K562 (cell line): ENCODE measurements around the gene DST.

Experiments
- ARNT ChIP-seq, 2 experiments: fragments of 450-650 bp; IDR thresholded peaks; 2 replicates each; pipeline ENCODE4 v1.6.1; 2016; ENCODE audit warnings: mild to moderate bottlenecking in 1 of 2
- CBFB ChIP-seq: sonication (generic); formaldehyde crosslinking; IDR thresholded peaks from 2 replicates; pipeline ENCODE4 v1.4.0; 2020; ENCODE audit warnings: mild to moderate bottlenecking, missing genetic modification reagents
- CREB1 ChIP-seq, 2 experiments: sonication (generic) in 1 of 2; formaldehyde crosslinking in 1 of 2; IDR thresholded peaks; 2 replicates each; pipeline versions ENCODE4 v1.6.1 to v1.8.0; 2012 to 2022; ENCODE audit warnings: inconsistent platforms in 1 of 2, mild to moderate bottlenecking in 1 of 2, missing genetic modification reagents in 1 of 2, moderate library complexity in 1 of 2
- CTCF ChIP-seq, 3 experiments: IDR thresholded peaks in 2 of 3; conservative IDR thresholded peaks in 1 of 3; 2 replicates each; pipeline ENCODE4 v1.5.1; 2011 to 2012; ENCODE audit warnings: low read length in 3 of 3, mild to moderate bottlenecking in 3 of 3, control low read depth in 2 of 3, improper control_type of control experiment in 1 of 3, inconsistent platforms in 1 of 3, low read depth in 1 of 3, mixed read lengths in 1 of 3, moderate library complexity in 1 of 3; ENCODE audit not compliant: insufficient read depth in 2 of 3
- E2F1 ChIP-seq: sonication (generic); formaldehyde crosslinking; IDR thresholded peaks from 2 replicates; pipeline ENCODE4 v1.8.1; 2023; ENCODE audit warnings: mild to moderate bottlenecking, missing genetic modification reagents, moderate library complexity
- EWSR1 ChIP-seq: fragments of 450-650 bp; IDR thresholded peaks from 2 replicates; pipeline ENCODE4 v1.6.1; 2018; ENCODE audit warnings: borderline replicate concordance, mild to moderate bottlenecking, low read depth, moderate library complexity; ENCODE audit not compliant: partially characterized antibody
- MLLT1 ChIP-seq, 2 experiments: fragments of 450-650 bp; IDR thresholded peaks; 2 replicates each; pipeline ENCODE4 v1.6.1; 2016
- POLR2A ChIP-seq: fragments of 450-650 bp; conservative IDR thresholded peaks from 2 replicates; pipeline ENCODE4 v1.6.1; 2016
- RAD21 ChIP-seq, 2 experiments: fragments of 250-450 bp in 1 of 2; fragments of 450-650 bp in 1 of 2; sonication (Bioruptor Pico) in 1 of 2; formaldehyde crosslinking in 1 of 2; IDR thresholded peaks in 1 of 2; conservative IDR thresholded peaks in 1 of 2; 2 replicates each; pipeline versions ENCODE4 v1.4.0 to v1.8.0; 2020 to 2022; ENCODE audit warnings: mild to moderate bottlenecking in 2 of 2, moderate library complexity in 1 of 2
- ZBTB11 ChIP-seq, 3 experiments: fragments of 200-800 bp in 1 of 3; fragments of 250-450 bp in 1 of 3; fragments of 450-650 bp in 1 of 3; sonication (Bioruptor Pico) in 1 of 3; sonication (Bioruptor generic) in 1 of 3; formaldehyde crosslinking in 1 of 3; IDR thresholded peaks; 2 replicates each; pipeline versions ENCODE4 v1.6.1 to v1.8.0; 2016 to 2022; ENCODE audit warnings: mild to moderate bottlenecking in 2 of 3, missing genetic modification characterization in 2 of 3, missing compliant biosample characterization in 1 of 3, moderate library complexity in 1 of 3
- ZNF184 ChIP-seq: sonication (generic); formaldehyde crosslinking; IDR thresholded peaks from 2 replicates; pipeline ENCODE4 v1.5.0; 2020; ENCODE audit warnings: missing genetic modification reagents

GRCh38 chr6:56518995-56519767, 123.5 kb downstream of the DST start:
- TF ChIP-seq ZNF184 (CRISPR knock-in tag) = no peak
- TF ChIP-seq EWSR1 = no peak
- TF ChIP-seq CBFB (CRISPR knock-in tag) = no peak
- TF ChIP-seq ARNT (IDR thresholded peaks at IDR 0.05) = no peak
- no peak for TF ChIP-seq E2F1 (CRISPR knock-in tag)
- TF ChIP-seq RAD21 (CRISPR knock-in tag; conservative IDR thresholded peaks at IDR 0.05 in 1 of 2, IDR thresholded peaks at IDR 0.05 in 1 of 2) = no peak
- no peak for TF ChIP-seq CTCF (IDR thresholded peaks at IDR 0.05 in 2 of 3, conservative IDR thresholded peaks at IDR 0.05 in 1 of 3; ENCODE audit: insufficient read depth in 2 of 3, low read depth in 1 of 3, low read length in 3 of 3)
- TF ChIP-seq POLR2A = no peak
- no peak for TF ChIP-seq ZBTB11 (CRISPR knock-in tag; IDR thresholded peaks at IDR 0.05)
- no peak for TF ChIP-seq MLLT1 (IDR thresholded peaks at IDR 0.05)
- no peak for TF ChIP-seq CREB1 (IDR thresholded peaks at IDR 0.05)
- no peak for TF ChIP-seq CREB1 (CRISPR knock-in tag; IDR thresholded peaks at IDR 0.05)
